ENCODE results near the gene TMEM187. TPM values are rescaled to one million over a fixed set of nuclear protein-coding genes. Genes with fewer than 3 reads are reported as not detected.

TMEM187 gene
- total RNA-seq, 1 experiment from 2014 or later: 2.8 TPM

DNA sequence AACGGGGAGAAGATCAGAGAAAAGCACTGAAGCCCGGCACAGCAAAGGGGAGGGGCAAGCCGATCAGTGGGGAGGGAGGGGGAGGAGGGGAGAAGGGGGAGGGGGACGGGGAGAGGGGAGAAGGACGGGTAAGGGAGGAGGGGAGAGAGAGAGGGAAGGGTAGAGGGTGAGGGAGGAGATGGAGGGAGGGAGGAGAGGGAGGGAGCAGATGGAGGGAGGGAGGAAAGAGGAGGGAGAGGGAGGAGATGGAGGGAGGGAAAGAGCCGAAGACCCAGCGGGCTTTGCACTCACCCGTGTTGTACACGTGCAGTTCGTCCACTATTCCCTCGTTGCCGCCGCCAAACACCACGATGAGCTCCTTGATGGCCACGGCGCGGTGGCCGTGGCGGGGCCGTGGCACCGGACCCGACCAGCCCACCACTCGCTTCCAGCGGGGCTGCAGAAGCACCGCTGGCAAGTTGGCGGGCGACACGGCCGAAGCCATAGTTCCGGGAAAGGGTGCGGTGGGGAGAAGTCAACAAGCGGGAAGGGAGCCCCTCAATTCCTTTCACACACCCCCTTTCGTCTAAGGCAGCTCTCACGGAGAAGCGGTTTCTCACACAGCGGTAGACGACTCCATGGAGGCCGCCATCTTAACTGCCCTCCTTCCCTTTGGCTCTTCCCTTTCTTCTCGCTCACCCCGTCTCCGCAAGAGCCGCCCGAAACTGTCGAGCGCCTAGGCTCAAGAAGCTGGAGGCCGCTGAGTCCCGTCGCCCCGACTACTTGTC is 2.0 kb upstream of the TMEM187 start:
- Histone ChIP-seq H3K36me3 (ENCODE audit: insufficient read depth, low read length, poor library complexity, severe bottlenecking) (no peaks in the 10 kb centered on the region), H3K27me3 (replicated peaks; ENCODE audit: insufficient read depth, low read depth, low read length, poor library complexity) (no peaks in the 10 kb centered on the region), H3K4me3 (ENCODE audit: low read depth, low read length, poor library complexity, severe bottlenecking) (peak overlapping the region; percentile 86), H3K4me1 (ENCODE audit: insufficient read depth, low read length, poor library complexity, severe bottlenecking) (peaks cover 26% of the 10 kb centered on the region), H3K9me3 (ENCODE audit: low read depth, low read length, poor library complexity, severe bottlenecking) (no peaks in the 10 kb centered on the region), H3K27ac (ENCODE audit: low read depth, low read length, poor library complexity, severe bottlenecking) (peak overlapping the region; percentile 99)
- TF ChIP-seq EZH2 (IDR thresholded peaks at IDR 0.05; ENCODE audit: borderline replicate concordance, low read depth, low read length, poor library complexity, severe bottlenecking): no peak
- TF ChIP-seq, protein P1, sequence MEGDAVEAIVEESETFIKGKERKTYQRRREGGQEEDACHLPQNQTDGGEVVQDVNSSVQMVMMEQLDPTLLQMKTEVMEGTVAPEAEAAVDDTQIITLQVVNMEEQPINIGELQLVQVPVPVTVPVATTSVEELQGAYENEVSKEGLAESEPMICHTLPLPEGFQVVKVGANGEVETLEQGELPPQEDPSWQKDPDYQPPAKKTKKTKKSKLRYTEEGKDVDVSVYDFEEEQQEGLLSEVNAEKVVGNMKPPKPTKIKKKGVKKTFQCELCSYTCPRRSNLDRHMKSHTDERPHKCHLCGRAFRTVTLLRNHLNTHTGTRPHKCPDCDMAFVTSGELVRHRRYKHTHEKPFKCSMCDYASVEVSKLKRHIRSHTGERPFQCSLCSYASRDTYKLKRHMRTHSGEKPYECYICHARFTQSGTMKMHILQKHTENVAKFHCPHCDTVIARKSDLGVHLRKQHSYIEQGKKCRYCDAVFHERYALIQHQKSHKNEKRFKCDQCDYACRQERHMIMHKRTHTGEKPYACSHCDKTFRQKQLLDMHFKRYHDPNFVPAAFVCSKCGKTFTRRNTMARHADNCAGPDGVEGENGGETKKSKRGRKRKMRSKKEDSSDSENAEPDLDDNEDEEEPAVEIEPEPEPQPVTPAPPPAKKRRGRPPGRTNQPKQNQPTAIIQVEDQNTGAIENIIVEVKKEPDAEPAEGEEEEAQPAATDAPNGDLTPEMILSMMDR (conservative IDR thresholded peaks at IDR 0.05; ENCODE audit: low read depth, low read length): no peak
- ChIA-PET POLR2A (ENCODE audit: low non-redundant PET) (interaction anchor here (0.8 kb wide), 1 partner anchor 400 kb away, joined by 11 read pairs; no protein-coding TSS in a partner anchor), CTCF (interaction anchor here (1.4 kb wide), 1 partner anchor 43 kb away, joined by 3 read pairs; no protein-coding TSS in a partner anchor)
- DNase-seq (ENCODE audit: low spot score): peak; percentile 86
- BruUV-seq (replicated peaks): TSS peak; percentile 49
- intact Hi-C loops (cut with micrococcal nuclease; ENCODE audit: unreplicated experiment): loop anchor here (1.0 to 10.0 kb wide), 2 partner anchors 42 to 424 kb away; partner anchors contain the start of gene RPL10

DNA sequence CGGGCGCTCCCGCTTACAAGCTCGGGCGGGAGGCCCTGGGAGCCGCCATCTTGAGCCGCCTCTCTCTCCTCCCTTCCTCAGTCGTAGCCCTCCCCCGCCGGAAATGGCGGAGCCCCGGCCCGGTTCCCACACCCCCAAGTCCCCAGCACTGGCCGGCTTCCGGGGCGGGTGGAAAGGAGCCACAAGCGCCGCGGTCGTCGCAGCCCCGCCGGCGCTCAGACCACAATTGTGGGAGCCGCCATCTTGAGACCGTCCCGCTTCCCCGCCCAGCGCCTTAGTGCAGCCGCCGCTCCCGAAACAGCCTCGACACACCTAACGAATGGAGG is 1.5 kb upstream of the TMEM187 start:
- H3K36me3 ChIP-seq (ENCODE audit: insufficient read depth, low read length, poor library complexity, severe bottlenecking): no peaks in the 10 kb centered on the region
- H3K9me3 ChIP-seq (ENCODE audit: low read depth, low read length, poor library complexity, severe bottlenecking): no peaks in the 10 kb centered on the region
- intact Hi-C loops (cut with micrococcal nuclease; ENCODE audit: unreplicated experiment): loop anchor here (1.0 to 10.0 kb wide), 2 partner anchors 43 to 424 kb away; partner anchors contain the start of gene RPL10
- peak; percentile 95 for DNase-seq (ENCODE audit: low spot score)
- POLR2A ChIA-PET (ENCODE audit: low non-redundant PET): no interaction called here
- TF ChIP-seq EZH2 (IDR thresholded peaks at IDR 0.05; ENCODE audit: borderline replicate concordance, low read depth, low read length, poor library complexity, severe bottlenecking): no peak
- TF ChIP-seq, protein P1 (conservative IDR thresholded peaks at IDR 0.05; ENCODE audit: low read depth, low read length): no peak
- CTCF ChIA-PET: interaction anchor here (1.4 kb wide), 1 partner anchor 43 kb away, joined by 3 read pairs; no protein-coding TSS in a partner anchor
- H3K27me3 ChIP-seq (replicated peaks; ENCODE audit: insufficient read depth, low read depth, low read length, poor library complexity): no peaks in the 10 kb centered on the region
- peaks cover 26% of the 10 kb centered on the region for H3K4me1 ChIP-seq (ENCODE audit: insufficient read depth, low read length, poor library complexity, severe bottlenecking)
- no TSS peak for BruUV-seq (replicated peaks)
- H3K27ac ChIP-seq (ENCODE audit: low read depth, low read length, poor library complexity, severe bottlenecking): peak overlapping the region; percentile 99
- peak overlapping the region; percentile 86 for H3K4me3 ChIP-seq (ENCODE audit: low read depth, low read length, poor library complexity, severe bottlenecking)

DNA sequence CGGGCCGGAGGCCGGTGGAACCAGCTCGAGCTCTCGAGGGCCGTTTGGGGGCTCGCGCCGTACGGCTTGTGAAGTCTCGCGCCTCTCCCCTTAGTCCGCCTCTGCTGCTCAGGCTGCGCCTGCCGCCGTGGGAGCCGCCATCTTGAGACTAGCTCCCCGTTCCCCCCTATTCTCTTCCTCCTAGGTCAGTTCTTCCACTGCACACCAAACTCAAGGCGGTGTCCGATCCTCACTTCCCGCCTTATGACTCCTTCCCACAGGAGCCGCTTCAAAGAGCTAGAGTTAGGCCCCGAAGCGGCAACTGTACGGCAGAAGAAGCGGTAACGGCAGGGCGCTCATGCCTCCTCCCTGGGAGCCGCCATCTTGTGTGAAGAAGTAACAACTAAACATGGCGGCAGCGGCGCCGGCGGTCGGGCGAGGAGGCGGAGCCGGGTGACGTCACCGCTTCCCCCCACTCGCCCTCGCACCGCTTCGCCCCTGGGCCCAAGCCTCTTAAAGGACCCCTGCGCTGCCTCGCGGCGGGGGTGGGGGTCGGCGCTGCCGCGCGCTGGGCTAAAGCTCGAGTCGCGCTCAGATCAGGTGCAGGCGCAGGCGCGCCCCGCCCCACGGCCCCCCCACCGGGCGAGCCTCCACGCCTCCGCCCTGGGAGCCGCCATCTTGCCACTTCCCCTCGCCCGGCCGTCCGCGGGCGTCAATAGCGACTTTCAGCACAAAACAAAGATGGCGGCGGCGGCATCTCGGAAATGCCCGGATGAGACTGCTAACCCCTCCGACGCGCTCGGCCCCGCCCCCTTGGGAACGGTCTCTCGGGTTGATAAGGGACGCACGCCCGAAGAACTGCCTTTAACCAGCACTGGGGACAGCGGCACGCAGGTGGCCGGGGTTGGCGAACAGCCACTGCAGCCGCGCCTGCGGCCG is 845 bp upstream of the TMEM187 start, which contains the start of gene HCFC1:
TSS of gene HCFC1 (minus strand) at position 369 of the 918 bp plus-strand sequence. CDS start 978 bp downstream, outside the sequence.
- H3K4me3 ChIP-seq (ENCODE audit: low read depth, low read length, poor library complexity, severe bottlenecking): peak within 1 kb of the TSS; percentile 86
- DNase-seq (ENCODE audit: low spot score): peak; percentile 97
- H3K36me3 ChIP-seq (ENCODE audit: insufficient read depth, low read length, poor library complexity, severe bottlenecking): no peaks in the 10 kb centered on the region
- POLR2A ChIA-PET (ENCODE audit: low non-redundant PET): interaction anchor here (0.6 kb wide), 1 partner anchor 304 kb away, joined by 3 read pairs; no protein-coding TSS in a partner anchor
- H3K9me3 ChIP-seq (ENCODE audit: low read depth, low read length, poor library complexity, severe bottlenecking): no peaks in the 10 kb centered on the region
- peaks cover 22% of the 10 kb centered on the region for H3K4me1 ChIP-seq (ENCODE audit: insufficient read depth, low read length, poor library complexity, severe bottlenecking)
- peak within 1 kb of the TSS; percentile 99 for H3K27ac ChIP-seq (ENCODE audit: low read depth, low read length, poor library complexity, severe bottlenecking)
- BruUV-seq (replicated peaks): TSS peak; percentile 28
- intact Hi-C loops (cut with micrococcal nuclease; ENCODE audit: unreplicated experiment): loop anchor here (1.0 to 10.0 kb wide), 2 partner anchors 43 to 423 kb away; partner anchors contain the start of gene RPL10
- CTCF ChIA-PET: interaction anchor here (1.4 kb wide), 1 partner anchor 42 kb away, joined by 3 read pairs; no protein-coding TSS in a partner anchor
- no peaks in the 10 kb centered on the region for H3K27me3 ChIP-seq (replicated peaks; ENCODE audit: insufficient read depth, low read depth, low read length, poor library complexity)
- TF ChIP-seq, protein P1 (conservative IDR thresholded peaks at IDR 0.05; ENCODE audit: low read depth, low read length): no peak
- no peak for TF ChIP-seq EZH2 (IDR thresholded peaks at IDR 0.05; ENCODE audit: borderline replicate concordance, low read depth, low read length, poor library complexity, severe bottlenecking)
